ENCODE data around the gene TEX38.
"Not testable (repeated sequence)": the region's sequence is repeated elsewhere in the genome, so short reads cannot be mapped to it uniquely, and the experiment has no call there.

TEX38 gene

DNA sequence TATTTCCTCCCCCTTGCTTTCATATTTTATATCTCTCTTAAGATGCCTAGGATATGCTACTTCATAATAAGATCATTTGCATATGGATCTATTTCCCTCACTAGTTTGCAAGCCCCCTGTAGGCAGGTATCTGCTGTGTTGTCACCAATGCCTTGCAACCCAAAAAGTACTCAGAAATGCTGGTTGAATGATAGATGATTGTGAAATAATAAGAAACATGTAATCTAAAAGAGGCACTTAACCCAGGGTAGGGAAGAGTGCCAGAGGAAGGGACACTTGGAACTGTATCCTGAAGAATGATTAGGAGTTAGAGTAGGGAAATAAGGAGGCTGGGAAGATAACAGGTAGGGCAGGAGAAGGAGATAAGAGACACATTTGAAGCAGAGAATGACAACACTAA, 15.8 kb upstream of the TEX38 start:
- no peak for DNase-seq (ENCODE audit: low read depth in 2 of 2)

DNA sequence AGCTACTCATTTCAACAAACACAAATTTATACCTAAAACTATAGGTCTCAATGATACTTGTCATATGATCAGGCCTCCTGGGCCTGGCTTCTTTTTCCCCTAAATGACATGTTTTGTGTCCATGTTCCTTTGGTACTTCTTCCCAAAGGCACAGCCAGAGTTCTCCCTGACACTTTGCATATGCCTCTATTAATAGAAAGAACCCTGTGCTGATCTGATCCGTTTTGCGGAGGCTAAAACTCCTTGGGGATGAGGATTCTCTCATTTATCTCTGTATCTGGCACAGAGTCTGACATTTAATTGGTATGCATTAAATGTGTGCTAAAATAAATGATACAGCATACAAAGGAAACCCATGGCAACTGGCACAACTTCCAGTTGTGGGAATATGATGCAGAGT, 15.0 kb upstream of the TEX38 start:
- no peak for DNase-seq (ENCODE audit: low read depth in 2 of 2)

DNA sequence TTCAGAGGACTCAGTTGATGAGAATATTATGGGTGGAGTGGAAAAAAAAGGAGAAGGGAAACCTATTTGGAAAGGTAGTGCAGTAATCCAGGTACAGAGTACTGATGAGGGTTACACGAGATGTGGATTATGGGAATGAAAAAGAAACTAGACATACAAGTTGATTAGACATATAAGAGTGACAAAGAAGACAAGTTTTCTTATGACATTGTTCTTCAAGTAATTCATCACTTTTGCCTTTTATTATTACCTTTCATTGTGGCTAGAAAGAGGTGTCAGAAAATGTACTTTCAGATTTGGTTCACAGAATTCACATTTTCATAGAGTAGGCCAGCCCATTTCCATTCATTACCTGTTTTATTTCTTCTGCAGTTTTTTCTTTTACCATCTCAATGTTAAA, 13.9 kb upstream of the TEX38 start:
- DNase-seq (ENCODE audit: low read depth in 2 of 2) = no peak

DNA sequence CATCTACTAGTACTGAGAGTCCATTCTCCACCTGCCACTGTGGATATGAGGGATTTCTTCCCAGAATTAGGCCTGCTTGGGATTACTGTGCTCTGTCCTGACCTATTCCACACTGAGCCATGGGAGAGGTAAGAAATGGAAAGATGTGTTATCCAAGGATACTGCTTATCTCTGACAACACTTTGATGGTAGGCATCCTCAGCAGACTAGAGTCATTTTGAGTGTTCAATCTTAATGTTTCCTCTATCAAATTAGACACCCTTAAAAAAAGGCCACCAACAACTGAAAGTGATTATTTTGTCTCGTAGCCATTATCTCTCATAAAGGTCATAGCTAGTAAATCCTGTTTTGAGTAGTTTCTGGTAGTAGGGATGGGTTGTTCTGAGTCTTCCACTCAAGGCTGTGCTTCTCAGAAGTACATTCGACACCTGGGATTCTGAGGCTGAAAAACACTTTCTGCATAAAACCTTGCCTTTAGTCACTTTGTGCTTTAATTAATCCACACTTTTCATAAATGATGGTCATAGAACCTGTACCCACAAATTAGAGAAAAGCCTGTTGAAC, 12.3 kb upstream of the TEX38 start:
- no peak for DNase-seq (ENCODE audit: low read depth in 2 of 2)

DNA sequence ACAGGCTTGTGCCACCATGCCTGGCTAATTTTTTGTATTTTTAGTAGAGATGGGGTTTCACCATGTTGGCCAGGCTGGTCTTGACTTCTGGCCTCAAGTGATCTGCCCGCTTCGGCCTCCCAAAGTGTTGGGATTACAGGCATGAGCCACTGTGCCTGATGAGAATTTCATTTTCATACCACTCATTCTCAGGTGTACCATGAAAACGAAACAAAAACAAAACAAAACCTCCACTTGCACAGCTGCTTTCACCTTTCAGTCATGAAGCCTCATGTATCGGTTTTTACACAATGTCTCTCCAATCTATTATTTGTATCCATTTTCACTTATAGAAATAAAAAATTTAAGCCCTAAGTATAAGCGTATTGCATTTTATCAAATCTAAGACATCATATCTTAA, 11.5 kb upstream of the TEX38 start:
- not testable (repeated sequence) for DNase-seq (ENCODE audit: low read depth in 2 of 2)

DNA sequence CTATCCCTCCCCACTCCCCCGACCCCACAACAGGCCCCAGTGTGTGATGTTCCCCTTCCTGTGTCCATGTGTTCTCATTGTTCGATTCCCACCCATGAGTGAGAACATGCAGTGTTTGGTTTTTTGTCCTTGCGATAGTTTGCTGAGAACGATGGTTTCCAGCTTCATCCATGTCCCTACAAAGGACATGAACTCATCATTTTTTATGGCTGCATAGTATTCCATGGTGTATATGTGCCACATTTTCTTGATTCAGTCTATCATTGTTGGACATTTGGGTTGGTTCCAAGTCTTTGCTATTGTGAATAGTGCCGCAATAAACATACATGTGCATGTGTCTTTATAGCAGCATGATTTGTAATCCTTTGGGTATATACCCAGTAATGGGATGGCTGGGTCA, 8.7 kb upstream of the TEX38 start:
- not testable (repeated sequence) for DNase-seq (ENCODE audit: low read depth in 2 of 2)

DNA sequence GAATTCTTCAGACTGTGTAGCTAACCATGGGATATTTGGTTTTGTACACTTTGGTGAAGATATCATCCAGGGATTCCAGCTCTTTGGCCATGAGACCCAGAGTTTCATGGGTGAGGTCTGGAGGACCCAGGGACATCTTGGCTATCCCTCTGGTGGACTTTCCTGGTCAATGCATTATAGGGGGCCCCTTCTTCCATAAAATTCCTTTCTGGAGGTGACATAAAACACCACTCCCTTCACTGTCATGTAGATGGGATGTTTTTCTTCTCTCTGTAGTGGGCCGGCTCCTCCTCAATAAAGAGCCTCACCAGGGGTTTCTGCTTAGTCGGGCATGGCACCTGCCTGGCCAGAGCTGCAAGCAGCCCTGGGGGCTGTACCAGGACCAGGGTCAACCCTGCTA, 5.7 kb upstream of the TEX38 start:
- DNase-seq (ENCODE audit: low read depth in 2 of 2) = no peak

DNA sequence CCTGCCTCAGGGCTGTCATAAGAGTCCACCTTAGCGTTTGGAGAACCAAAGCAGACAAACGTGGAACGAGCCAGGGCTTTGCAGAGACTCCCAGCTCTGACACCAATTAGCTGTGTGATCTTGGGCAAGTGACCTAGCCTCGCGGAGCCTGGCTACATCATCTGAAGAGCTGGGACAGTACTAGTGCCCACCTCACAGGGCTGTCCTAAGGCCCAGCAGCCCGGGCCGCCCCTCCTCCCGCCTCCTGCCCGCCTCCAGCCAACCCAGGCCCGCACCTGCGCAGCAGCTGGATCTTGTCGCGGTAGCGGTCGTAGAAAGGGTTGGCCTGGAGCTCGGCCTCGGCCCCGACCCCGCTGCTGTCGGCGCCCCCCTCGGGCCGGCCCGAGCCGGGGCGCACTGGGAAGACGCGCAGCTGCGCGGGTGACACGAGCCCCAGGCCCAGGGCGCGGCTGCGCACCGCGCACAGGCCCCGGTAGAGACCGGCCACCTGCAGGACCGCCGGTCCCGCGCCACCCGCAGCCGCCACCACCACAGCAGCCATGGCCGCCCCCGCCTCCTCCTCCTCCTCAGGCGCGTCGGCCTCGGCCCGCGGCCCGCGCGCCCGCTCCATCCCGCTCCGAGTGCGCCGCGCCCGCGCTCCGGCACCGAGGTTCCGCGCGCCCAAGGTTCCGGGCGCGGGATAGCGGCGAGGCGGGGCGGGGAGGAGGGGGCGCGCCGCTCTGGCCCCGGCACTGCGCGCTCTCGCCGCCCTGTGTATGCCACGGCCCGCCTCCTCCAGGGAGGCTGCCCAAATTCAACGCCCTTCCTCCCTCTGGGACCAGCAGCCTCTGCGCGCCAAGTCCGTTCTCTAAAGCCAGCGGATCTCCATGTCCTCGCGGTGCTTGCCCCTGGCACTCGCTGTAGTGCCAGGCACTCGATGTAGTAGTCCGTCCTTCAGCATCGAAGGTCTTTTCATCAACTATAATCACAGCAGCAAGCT, 3.6 kb upstream of the TEX38 start, which contains the start of gene ATPAF1:
ATPAF1 (minus strand) TSS at position 583 of the 979 bp plus-strand sequence; CDS start at position 541, 42 bp downstream.
- peak; percentile 48 to 62 for DNase-seq (ENCODE audit: low read depth in 2 of 2)

DNA sequence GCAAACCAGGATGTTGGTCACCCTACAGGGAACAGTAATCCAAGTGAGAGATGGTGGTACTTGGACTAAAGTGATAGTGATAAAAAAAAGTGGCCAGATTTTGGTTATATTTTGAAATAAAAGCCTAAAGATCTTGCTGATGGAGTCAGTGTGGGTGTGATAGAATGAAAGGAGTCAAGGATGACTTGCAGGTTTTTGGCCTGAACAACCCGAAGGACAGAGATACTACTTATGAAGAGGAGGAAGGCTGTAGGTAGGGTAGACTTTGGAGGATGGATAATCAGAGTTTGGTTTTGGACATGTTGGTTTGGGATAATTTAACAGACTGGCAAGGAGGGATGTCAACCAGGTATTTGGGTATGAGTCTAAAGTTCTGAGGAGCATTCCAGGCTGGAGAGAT, 1.5 kb upstream of the TEX38 start:
- DNase-seq (ENCODE audit: low read depth in 2 of 2) = no peak

DNA sequence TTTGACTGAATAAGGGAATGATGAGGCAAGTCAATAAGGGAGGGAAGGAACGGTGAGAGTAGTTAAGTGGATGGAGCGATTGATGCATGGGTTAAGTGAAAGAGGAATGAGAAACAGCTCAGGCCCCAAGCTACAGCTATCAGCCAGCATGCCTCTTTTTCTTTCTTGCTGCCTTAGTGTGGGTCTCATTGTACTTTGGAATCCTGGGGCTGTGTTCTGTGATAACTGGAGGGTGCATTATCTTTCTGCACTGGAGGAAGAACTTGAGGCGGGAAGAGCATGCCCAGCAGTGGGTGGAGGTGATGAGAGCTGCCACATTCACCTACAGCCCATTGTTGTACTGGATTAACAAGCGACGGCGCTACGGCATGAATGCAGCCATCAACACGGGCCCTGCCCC, 1.0 kb downstream of the TEX38 start:
- no peak for DNase-seq (ENCODE audit: low read depth in 2 of 2)

DNA sequence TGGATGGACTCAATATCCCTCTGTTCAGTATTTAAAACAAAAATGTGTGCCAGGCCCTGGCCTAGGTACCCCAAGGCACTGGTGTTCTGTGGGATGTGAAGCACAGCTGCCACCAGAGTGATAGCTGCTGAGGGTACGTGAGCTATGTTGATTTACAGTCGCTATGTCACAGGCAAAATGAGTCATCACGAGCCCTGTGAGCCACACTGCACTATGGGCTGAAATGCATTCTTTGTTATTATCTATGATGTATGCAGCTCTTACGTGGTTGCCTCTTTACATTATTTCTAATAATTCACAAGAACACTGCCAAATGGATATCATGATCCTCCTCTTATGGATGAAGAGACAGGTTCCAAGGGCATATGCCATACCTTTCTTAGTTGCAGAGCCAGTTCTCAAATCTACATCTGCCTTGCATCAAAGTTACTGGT, 2.1 kb downstream of the TEX38 start:
- no peak for DNase-seq (ENCODE audit: low read depth in 2 of 2)

DNA sequence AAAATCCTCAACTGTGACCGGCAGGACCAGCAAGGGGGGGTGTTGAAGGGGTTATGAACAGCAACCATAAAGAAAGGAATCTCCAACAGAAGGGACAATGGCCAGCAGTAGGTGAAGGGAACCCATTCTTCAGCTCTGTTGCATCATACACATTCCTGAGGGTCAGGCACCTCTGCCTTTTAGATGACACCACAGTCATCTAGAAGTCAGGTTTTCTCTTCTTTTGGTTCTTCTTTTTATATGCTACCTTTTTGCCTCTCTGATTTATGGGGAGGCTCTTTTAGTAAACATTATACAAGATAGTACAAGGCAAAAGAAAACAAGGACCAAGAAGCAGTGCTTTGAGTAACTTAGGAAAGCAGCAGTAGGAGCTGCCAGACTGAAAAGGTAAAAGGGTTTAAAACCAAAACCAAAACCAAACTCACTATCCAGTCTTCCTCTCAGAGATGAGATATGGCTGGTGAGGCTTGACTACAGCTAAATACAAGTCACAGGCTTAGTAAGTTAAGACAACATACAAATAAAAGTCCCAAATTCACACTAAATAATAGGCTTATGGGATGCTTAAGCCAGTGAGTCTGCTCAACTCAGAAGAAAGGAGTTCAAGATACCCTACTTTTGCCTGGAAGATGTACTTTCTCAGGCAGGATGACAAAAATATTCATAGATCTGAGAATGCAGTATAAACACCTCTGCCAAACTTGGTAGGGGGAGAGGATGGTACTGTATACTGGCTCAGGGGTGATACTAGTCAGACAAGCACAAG, 4.1 kb downstream of the TEX38 start:
- no peak for DNase-seq (ENCODE audit: low read depth in 2 of 2)

DNA sequence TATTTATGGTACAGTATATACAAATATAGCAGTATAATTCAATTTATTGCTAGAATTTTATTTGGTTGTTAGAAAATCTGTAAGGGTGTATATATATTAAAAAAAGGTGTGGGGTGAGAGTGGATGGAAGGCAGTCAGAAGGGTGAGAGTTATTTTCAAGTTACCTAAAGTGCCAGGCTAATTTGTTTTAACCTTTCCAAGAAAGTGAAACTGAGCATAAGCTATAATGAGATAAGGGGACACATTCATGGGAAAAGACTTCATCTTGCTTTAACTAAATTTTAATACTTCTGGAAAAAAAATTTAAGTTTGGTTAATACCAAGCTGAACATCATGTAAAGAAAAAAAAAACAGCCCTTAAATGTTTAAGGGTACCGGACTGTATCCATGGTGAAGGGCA, 4.9 kb downstream of the TEX38 start:
- DNase-seq (ENCODE audit: low read depth in 2 of 2) = no peak

DNA sequence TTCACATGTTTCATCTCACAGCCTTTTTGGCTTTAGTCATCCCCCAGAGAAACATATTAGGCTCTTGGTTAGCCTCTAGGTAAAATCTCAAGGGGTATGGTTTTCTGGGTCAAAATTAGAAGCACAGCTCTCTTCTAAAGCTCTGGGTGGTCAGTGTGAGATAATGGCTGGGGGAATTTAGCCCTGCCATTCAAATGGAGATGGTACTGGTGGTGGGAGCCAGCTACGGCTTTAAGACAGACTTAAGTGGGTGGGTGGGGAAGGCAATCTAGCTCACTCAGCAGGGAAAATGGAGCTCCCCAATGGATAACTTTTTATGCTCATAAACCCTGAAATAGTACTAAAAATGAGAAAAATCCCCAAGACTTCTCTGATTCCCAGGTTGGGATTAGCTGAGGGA, 5.7 kb downstream of the TEX38 start:
- DNase-seq (ENCODE audit: low read depth in 2 of 2) = no peak

DNA sequence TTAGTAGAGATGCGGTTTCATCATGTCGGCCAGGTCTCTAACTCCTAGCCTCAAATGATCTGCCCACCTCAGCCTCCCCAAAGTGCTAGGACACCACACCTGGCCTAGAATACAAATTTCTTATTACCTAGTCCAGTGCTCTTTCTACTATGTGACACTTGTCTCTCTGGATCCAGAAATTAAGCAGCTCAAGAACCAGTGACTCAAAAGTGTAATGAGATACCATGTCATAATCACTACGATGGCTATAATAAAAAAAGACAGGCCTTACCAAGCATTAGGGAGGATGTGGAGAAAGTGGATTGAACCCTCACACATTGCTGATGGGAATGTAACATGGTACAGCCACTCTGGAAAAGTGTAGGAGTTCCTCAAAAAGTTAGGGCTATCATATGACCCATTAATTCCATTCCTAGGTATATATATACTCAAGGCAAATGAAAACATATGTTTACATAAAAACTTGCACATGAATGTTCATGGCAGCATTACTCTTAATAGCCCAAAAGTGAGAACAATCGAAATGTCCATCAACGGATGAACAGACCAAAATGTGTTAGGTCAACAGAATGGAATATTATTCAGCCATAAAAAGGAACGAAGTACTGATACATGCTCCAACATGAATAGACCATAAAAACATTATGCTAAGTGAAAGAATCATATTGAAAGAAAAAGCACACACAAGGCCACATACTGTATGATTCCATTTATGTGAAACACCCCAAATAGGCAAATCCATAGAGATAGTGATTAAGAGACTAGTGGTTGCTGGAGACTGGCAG, 8.3 kb downstream of the TEX38 start:
- DNase-seq (ENCODE audit: low read depth in 2 of 2) = no peak

DNA sequence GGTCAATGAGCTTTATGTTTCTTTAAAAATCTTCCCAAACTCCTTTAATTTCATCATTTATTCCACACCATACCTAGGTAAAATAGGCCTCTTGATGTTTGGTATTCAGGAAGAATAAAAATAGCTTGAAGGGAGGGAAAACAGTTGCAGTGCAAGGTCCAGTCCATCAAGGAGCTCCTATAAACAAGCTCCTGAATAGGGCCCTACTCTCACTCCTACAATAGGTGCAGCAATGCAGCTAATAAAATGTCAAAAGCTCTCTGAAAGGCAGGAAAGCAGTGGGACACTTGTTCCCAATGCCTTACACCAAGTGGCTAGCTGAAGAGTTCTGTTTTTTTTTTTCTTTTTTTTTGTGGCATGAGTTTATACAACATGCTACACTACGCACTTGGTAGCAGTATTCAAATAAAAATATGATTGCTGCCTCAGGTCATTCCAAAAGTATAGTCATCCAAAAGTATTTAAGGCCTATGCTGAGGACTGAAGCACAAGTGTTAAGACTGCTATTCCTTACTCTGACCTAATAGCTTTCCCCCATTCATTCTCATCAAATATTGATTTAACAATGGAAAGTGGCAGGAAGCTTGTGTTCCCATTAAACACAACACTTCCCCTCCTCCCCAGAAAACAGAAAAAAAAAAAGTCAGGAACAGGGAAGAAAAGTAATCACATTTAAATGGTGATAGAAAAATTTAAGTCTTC, 9.8 kb downstream of the TEX38 start:
- no peak for DNase-seq (ENCODE audit: low read depth in 2 of 2)

DNA sequence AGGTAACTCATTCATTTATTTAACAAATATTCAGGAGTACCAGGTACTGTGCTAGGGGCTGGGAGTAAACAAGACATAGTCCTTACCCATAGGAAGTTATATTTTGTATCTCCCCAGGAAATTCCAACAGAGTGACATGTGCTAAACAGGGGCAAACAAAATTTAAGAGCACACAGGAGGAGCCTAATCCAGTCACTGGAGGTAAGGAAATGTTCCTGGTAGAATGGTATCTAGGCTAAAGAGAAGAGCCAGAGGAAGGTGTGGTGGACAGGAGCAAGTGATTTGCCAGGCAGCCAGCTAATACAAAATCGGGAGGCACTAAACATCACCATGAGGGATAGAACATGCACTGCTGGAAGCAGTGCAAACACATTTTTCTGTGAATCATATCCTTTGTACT, 10.4 kb downstream of the TEX38 start:
- no peak for DNase-seq (ENCODE audit: low read depth in 2 of 2)

DNA sequence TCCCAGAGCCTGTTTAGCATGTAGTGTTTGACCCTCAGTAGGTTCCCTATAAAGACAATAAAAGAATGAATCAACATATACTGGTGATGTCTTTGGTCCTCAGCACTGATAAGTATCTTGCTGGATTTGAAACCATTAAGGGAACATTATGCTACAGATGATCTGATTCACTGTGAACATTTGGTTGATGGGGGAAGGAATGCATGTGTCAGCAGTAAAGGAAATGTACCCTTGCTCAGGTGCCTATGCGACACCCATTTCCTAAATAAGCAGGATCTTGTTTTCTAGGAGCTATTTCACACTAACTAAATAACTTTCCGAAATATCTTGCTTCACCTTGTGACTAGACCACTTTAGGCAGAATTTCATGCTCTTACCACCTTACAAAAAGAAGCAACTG, 13.0 kb downstream of the TEX38 start:
- DNase-seq (ENCODE audit: low read depth in 2 of 2) = no peak

DNA sequence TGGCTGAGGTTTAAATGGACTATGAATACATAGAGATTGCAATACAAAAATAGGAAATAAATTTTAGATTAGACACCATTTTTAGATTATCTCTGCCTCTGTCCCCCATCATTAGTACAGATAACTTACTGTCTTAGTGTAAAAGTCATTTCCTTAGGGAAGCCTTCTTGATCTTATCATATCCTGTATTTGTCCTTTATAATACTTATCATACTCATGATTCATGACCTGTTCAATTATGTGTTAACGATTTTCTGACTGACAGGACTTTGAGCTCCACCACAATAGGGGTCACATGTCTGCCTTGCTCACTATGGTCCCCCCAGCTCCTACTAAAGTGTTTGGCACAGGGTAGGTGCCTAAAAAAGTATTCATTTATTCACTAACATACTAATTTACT, 14.6 kb downstream of the TEX38 start:
- DNase-seq (ENCODE audit: low read depth in 2 of 2) = no peak

DNA sequence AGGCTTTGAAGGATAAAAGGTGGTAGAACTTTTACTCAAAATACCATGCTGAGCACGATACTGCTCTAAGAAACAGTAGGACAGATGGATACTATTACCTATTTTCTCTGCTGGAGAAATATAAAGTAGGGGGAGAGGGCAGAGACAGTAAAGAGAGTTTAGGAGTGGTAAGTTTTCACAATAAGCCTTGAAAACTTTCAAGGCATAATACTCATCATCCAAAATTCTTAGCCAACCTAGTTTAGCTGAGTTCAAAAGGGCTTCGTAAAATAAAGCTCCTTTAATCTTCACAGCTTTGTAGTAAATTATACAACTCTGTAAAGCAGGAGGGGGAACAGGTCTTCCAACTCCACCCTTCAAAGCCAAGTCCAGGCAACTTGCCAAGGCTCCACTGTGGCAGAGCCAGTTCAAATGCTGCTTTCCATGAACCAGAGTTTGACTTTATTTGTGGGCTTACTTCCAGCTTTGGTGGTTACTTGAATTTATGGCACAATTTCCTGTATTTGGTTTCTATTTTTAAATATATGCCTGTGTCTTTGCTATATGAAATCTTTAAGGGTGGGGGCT, 15.5 kb downstream of the TEX38 start:
- DNase-seq (ENCODE audit: low read depth in 2 of 2) = no peak
